HL-60 (cell line): ENCODE results near the gene GCLC.

Experiments used
- DNase-seq, 2 experiments: peaks; one replicate each; pipeline ENCODE4 v3.0.0-alpha.2; 2010 to 2020; ENCODE audit warnings: low read depth in 1 of 2, low spot score in 1 of 2
- H3K27ac ChIP-seq: fragments of 250-450 bp; sonication (Bioruptor Pico); replicated peaks from 2 replicates; pipeline ENCODE4 v1.5.1; 2020; ENCODE audit warnings: mild to moderate bottlenecking, moderate library complexity
- H3K27me3 ChIP-seq: fragments of 250-450 bp; sonication (Bioruptor Pico); 2 replicates; pipeline ENCODE4 v1.5.1; 2021; ENCODE audit warnings: mild to moderate bottlenecking, moderate library complexity; ENCODE audit not compliant: insufficient read depth, poor library complexity, severe bottlenecking
- H3K4me3 ChIP-seq: replicated peaks from 2 replicates; pipeline ENCODE4 v1.5.1; 2011; ENCODE audit warnings: mild to moderate bottlenecking, control low read depth, low read length; ENCODE audit not compliant: insufficient read depth
- GABPA ChIP-seq: IDR thresholded peaks from 2 replicates; pipeline ENCODE4 v1.6.1; 2012; ENCODE audit warnings: low read depth
- POLR2AphosphoS5 ChIP-seq: IDR thresholded peaks from 2 replicates; pipeline ENCODE4 v1.6.1; 2012; ENCODE audit warnings: low read depth
- REST ChIP-seq: IDR thresholded peaks from 2 replicates; pipeline ENCODE4 v1.6.1; 2012; ENCODE audit warnings: low read depth; ENCODE audit not compliant: insufficient replicate concordance
- SPI1 ChIP-seq: IDR thresholded peaks from 2 replicates; pipeline ENCODE4 v1.6.1; 2012; ENCODE audit warnings: low read depth, mild to moderate bottlenecking, borderline replicate concordance
- TF ChIP-seq, protein P1 (sequence below): IDR thresholded peaks from one replicate; pipeline ENCODE4 v1.5.1; 2011; ENCODE audit warnings: low read length, control low read depth, inconsistent platforms; ENCODE audit not compliant: insufficient read depth

The GCLC gene

DNA sequence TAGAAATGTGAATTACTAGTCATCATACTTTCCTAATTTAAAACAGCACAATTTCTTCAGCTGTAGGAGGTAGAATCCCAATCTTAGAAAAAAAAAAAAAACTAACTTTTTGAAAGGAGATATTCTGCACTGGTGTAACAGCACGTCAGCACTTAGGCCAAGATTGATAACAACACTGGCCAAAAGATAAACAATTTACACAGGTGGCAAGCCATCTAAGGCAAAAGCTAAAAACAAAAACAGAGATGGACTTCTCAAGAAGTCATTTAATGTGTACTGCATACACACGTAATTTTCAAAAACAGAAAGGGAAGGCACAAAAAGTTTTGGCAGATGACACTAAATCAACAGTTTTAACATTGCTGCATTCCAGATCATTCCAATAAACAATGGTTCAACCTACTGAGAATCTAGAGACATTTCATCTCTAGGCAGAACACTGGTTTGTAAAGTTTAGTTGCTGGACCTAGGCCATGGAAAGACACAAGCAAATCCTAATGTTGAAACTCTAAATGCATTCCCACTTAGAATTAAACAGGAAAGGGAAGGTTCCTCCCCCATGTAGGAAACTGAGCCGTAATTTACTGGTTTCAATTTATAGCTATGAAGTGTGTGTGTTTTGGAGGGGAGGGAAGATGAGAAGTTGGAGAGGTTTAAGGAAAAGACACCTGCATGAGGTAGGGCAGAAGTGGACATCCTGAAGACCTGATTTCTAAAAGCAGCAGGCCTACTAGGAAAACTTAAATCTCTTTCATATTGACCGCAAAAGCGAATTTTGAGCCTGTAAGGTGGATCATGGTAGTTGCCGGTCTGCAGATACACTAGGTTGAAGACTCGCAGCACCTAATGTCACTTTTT lies 1.3 kb downstream of the GCLC start:
- DNase-seq = no peak
- Histone ChIP-seq H3K4me3 (peak overlapping the region; percentile 91), H3K27ac (peak overlapping the region; percentile 68), H3K27me3 (no peaks in the 10 kb centered on the region)
- TF ChIP-seq REST (no peak), POLR2AphosphoS5 (no peak), SPI1 (no peak), GABPA (no peak)
- TF ChIP-seq, protein P1, sequence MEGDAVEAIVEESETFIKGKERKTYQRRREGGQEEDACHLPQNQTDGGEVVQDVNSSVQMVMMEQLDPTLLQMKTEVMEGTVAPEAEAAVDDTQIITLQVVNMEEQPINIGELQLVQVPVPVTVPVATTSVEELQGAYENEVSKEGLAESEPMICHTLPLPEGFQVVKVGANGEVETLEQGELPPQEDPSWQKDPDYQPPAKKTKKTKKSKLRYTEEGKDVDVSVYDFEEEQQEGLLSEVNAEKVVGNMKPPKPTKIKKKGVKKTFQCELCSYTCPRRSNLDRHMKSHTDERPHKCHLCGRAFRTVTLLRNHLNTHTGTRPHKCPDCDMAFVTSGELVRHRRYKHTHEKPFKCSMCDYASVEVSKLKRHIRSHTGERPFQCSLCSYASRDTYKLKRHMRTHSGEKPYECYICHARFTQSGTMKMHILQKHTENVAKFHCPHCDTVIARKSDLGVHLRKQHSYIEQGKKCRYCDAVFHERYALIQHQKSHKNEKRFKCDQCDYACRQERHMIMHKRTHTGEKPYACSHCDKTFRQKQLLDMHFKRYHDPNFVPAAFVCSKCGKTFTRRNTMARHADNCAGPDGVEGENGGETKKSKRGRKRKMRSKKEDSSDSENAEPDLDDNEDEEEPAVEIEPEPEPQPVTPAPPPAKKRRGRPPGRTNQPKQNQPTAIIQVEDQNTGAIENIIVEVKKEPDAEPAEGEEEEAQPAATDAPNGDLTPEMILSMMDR = no peak

DNA sequence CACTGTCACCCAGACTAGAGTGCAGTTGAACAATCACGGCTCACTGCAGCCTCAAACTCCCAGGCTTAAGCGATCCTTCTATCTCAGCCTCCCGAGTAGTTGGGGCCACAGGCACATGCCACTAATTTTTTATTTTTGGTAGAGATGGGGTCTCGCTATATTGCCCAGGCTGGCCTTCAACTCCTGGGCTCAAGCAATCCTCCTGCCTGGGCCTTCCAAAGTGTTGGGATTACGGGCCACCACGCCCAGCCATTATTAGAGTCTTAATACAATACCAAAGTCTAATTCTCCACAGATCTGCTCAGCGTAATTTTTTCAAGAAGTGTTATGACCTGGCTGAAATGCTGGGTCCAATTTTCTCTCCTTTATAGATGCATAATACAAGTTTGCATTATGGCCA lies 3.0 kb downstream of the GCLC start:
- no peaks in the 10 kb centered on the region for H3K27me3 ChIP-seq
- H3K27ac ChIP-seq = no peak overlapping the region
- no peak for DNase-seq
- TF ChIP-seq, protein P1 = no peak
- TF ChIP-seq POLR2AphosphoS5 (no peak), SPI1 (no peak), REST (no peak), GABPA (no peak)
- no peak overlapping the region for H3K4me3 ChIP-seq

GRCh38 chr6:53540129-53540692 lies 4.7 kb downstream of the GCLC start:
- TF ChIP-seq, protein P1 = no peak
- TF ChIP-seq GABPA (no peak), SPI1 (peak; percentile 94), REST (no peak), POLR2AphosphoS5 (no peak)
- peak in 1 of 2 experiments; percentile 16 for DNase-seq
- H3K4me3 ChIP-seq = no peak overlapping the region
- no peaks in the 10 kb centered on the region for H3K27me3 ChIP-seq
- H3K27ac ChIP-seq = no peak overlapping the region
